HG03571 (cell line): Measurements from ENCODE around the gene AFF3.
"Not testable (repeated sequence)": the region's sequence is repeated elsewhere in the genome, so short reads cannot be mapped to it uniquely, and the experiment has no call there.

ENCODE experiments used
- ATAC-seq: cut with Tn5 transposase; IDR thresholded peaks from one replicate; pipeline ENCODE4 v1.9.1; 2021; ENCODE audit not compliant: unreplicated experiment

The AFF3 gene

GRCh38 chr2:99974275-99974674 lies 168.1 kb downstream of the AFF3 start:
- no peak for ATAC-seq

DNA sequence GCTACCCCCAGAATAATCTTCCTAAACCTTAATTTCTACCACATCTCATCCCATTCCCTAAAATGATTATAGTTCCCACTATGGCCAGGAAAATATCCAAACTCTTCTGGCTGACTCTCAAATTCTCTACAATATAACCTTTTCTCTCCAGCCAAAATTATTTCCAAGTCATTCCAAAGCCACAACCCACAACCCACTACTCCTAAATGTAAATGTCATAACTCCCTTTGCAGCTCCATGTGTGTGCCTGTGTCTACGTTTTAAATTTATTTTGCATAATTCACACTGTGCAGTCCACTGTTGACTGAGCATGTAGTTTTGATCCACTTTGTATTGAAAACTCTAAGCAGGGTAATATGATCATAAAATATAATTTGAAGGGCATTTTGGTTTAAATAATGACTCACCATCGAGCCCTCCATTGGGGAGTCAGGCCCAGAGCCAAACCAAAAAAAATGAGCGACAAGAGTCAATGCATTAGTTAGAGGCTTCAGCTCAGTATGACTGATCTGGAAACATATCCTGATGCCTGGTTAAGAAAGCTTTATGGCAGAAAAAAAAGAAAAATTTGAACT lies 171.0 kb downstream of the AFF3 start:
- no peak for ATAC-seq

- ATAC-seq: no peak
Measured at GRCh38 chr2:99970292-99970868, 172.0 kb downstream of the AFF3 start.

GRCh38 chr2:99961196-99961913 lies 181.0 kb downstream of the AFF3 start:
- ATAC-seq: no peak

- no peak for ATAC-seq
Measured at GRCh38 chr2:99960790-99961189, 181.6 kb downstream of the AFF3 start.

- no peak for ATAC-seq
Measured at GRCh38 chr2:99960291-99960690, 182.1 kb downstream of the AFF3 start.

DNA sequence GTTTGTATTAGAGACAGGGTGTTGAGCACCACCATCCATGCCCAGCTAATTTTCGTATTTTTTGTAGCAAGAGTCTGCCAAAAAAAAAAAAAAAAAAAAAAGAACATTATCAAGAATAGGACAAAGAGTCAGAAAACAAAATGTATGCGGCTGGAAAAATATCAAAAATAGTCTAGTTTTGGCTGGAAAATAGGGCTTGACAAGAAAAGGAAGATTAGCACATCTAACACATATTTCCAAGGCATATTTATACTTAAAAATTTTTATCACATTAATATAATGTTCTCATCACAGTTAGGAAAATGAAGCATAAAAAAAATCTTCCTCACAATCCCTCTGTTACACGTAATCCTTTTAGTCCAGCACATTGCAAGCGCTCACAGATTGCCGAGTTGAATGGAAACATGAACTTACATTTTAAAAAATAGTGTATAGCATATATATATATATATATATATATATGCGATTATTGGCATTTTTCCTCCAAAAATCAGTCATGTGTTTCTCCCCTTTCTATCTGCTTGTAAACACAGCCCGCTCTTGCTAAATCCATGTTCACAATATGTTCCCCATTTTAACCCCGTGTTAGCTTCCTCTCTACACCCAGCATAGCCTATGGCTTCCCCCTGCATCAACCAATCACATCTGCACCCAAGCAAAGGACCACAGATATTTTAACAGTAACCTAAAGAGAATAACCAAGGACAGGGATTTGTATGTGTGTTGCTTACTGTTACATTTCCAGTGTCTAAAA lies 183.0 kb downstream of the AFF3 start:
- no peak for ATAC-seq

GRCh38 chr2:99957332-99958133 lies 184.9 kb downstream of the AFF3 start:
- no peak for ATAC-seq

GRCh38 chr2:99956232-99957030 lies 186.0 kb downstream of the AFF3 start:
- ATAC-seq: no peak

GRCh38 chr2:99953750-99954149 lies 188.6 kb downstream of the AFF3 start:
- no peak for ATAC-seq

GRCh38 chr2:99949963-99950362 lies 192.4 kb downstream of the AFF3 start:
- no peak for ATAC-seq

DNA sequence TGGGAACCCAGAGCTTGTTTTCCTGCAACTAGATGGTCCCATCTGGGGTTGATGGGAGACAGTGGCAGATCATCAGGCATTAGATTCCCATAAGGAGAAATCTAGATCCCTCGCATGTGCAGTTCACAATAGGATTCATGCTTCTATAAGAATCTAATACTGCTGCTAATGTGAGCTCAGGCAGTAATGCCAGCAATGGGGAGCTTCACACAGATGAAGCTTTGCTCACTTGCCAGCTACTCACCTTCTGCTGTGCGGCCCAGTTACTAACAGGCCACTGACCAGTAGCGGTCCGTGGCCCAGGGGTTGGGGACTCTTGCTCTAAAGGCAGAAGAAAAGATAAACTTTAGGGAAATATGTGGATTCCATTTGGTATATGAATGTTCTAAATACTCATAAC lies 192.9 kb downstream of the AFF3 start:
- no peak for ATAC-seq

- no peak for ATAC-seq
Measured at GRCh38 chr2:99948010-99948409, 194.4 kb downstream of the AFF3 start.

DNA sequence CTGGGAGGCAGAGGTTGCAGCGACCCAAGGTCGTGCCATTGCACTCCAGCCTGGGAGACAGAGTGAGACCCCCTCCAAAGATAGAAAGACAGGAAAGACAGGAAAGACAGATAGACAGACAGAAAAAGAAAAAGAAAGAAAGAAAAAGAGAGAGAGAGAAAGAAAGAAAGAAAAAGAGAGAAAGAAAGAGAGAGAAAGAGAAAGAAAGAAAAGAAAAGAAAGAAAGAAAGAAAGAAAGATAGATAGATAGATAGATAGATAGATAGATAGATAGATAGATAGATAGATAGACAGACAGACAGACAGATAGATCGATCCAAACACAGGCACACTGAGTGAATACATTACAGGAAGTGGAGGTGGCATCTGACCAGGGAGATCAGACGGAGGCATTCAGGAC lies 195.0 kb downstream of the AFF3 start:
- not testable (repeated sequence) for ATAC-seq

DNA sequence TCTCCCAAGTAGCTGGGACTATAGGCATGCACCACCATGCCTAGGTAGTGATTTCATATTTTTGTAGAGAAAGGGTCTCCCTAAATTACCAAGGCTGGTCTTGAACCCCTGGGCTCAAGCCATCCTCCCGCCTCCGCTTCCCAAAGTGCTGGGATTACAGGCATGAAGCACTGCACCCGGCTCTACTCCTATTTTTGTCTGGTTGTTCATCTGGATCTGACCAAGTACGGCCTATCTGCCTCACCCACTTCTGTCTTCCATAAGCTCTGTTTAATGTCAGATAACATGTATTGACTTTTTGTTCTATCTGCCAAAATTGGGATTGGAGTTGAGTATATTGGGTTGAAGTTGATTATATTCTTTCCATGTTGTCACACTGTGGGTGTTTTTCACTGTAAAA lies 198.4 kb downstream of the AFF3 start:
- no peak for ATAC-seq

DNA sequence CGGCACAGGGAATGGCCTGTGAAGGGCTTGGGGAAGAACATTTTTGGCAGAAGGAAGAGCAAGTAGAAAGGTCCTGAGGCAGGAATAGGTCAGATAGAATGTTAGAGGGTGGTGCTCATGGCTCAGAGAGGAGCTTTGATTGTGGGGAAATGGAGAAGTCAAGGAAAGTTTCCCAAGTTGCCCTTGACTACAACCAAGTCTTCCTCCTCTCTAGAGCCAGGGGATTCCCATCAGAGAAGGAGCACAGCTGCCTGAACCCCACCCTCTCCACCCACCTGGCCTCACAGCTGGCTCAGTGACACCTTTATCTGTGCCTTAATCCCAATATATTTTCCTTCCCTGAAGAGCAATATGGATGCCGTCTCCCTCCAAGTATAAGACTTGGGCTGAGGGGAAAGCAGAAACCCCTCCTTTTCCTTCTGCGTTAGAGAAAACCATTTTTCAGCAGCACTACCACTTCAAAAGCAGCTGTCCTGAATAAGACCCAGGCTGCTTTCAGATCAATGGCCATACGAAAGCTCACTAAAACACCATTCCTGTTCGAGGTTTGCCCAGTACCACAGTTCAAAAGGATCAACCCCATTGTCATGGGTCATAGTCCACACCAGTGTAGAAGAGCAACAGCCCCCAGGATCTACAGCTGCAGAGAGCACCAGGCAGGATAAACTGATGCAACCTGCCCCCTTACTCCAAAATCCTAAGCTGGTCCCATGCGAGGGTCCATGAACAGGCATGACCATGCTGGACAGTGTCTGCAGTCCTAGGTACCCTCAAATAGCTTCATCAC lies 199.6 kb downstream of the AFF3 start:
- no peak for ATAC-seq

GRCh38 chr2:99940963-99941362 lies 201.4 kb downstream of the AFF3 start:
- ATAC-seq: no peak

GRCh38 chr2:99939135-99939534 lies 203.3 kb downstream of the AFF3 start:
- no peak for ATAC-seq

GRCh38 chr2:99938250-99938649 lies 204.1 kb downstream of the AFF3 start:
- no peak for ATAC-seq
